Kidney glomerular epithelial cell (primary cell): Measurements from ENCODE around the gene PEPD.

Experiments used
- DNase-seq: peaks from one replicate; lab custom pipeline; 2025; lab: John Stamatoyannopoulos, UW

Gene PEPD

DNA sequence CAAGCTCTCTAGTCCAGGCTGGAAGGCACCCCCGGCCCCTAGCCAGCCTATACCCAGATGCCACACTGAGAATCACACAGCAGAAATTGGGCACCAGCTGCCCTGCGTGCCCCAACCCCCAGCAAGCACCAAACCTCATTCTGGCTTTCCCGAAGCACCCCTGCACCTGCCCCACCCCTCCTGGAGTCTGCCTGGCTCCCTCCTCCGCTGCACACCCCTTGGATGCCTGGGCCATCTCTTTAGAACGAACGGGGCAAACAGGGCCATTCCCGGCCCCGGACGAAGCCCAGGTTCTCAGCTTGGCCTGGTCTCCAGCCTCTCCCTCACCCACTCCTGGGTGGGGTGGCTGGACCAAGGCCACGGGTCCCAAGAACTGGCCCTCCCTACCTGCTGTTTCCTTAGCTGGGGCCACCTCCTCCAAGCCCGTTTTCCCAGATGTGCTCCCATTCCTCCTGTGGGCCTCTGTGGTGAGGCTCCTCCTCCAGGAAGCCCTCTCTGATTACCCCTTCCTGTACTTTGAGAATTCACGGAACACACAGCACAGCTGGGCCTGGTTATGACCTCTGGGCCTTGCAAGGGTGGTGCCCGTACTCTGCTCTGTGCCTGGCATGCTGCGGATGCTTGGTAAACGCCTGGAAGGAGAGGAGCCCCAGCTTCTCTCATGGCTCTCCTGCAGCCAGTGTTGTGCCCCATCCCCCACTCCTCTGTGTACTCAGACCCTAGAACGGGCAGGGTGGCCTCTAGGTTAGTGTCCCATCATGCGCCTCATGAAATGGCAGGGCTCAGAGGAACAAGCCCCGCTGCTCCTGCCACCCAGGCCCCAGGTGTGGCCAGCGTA, 126.6 kb downstream of the PEPD start:
- no peak for DNase-seq

DNA sequence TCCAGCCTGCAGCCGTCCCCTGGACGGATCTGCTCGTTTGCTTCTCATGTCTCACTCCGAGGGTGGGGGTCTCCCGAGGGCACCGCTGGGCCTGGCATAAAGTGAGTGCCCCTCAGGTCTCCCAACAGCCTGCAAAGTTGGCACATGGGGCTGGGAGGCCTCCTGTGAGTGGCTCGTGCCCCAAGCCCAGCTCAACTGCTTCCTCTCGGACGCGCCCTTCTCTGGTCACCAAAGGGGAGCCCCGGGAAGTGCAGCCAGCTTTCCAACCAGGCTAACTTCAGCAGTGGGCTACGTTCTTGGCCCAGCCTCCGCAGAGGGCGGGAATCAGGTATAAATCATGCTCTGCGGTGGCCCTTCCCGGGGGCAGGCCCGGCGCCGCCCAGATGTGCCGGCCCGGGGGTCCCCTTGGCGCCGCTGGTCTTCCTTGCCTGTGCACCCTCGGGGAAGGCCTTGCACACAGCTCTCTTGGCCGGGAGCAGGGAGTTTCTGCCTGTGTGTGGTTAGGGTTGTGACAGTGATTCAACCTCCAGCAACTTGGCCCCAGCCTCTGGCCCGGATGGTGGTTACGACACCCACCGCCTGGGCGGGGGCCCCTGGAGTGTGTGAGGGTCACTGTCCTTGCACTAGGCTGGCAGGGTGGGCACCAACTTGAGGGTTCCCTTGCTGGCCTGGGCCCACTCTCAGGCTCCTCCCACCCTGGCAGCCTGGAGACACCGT, 127.4 kb downstream of the PEPD start:
- DNase-seq, result no peak

DNA sequence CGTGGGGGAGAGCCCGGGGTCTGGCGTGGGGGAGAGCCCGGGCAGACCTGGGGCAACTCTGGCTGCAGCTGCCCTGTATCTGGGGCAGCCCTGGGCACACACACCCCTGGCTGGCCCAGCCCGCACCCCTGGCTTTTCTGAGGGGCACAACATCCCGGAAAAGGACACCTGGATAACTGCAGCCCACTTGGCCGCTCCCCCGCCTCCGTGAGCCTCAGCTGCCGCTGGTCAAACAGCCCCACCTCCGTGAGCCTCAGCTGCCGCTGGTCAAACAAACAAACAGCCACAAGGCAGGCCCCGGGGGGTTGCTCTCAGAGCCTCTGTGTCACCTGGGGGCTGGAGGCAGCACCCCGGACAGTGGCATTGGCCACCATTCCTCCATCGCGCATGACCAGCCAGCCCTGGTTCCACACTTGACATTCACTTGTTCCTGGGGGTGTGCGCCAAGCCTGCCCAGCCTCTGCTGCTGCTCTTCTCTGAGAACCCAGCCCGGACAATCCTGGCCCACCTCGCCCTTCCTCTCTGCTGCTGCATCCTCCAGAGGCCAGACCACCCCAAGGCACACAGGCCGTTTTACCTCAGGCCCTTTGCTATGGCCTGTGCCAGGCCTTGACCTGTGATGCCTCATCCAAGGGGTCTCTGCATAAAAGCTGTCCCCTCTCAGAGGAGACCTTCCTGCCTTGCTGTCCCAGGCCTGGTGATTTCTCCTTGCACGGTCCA, 128.1 kb downstream of the PEPD start:
- DNase-seq, result no peak

DNA sequence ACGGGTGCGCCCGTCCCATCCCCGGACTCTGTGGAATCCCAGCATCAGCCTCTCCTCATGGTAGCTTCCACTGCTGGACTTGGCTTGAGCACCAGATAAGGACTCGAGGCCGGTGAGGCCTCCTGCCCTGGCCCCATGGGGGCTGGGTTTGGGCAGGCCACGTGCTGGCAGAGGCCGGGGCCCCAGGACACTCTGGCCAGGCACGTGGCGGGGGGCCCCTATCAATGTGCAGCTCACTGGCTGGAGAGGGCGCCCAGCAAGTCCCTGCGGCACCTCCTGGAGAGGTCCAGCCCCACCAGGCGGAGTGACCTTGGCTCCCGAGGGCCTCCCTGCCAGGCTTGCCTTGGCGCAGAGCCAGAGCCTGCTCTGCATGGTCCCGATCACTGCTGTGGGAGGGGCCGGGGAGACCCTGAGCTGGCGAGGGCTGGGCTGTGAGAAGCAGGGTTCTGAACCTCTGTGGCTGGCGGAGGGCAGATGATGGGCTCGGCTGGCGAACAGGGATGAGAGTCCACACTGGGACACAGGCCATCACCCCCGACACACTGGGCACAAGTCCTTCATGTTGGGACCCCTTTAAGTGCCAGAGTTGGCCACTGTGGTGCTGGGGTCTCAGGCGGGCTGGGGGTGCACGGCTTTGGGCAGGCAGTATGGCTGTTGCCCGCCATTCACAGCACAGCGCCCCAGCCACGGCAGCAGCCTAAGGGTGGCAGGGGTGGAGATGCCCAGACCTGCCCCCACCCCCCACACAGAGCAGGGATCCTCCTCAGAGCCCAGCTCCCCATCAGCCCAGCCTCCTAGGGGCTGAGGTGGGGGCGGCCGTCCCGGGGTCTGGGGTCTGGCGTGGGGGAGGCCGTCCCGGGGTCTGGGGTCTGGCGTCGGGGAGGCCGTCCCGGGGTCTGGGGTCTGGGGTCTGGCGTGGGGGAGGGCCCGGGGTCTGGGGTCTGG, 129.0 kb downstream of the PEPD start:
- no peak for DNase-seq

DNA sequence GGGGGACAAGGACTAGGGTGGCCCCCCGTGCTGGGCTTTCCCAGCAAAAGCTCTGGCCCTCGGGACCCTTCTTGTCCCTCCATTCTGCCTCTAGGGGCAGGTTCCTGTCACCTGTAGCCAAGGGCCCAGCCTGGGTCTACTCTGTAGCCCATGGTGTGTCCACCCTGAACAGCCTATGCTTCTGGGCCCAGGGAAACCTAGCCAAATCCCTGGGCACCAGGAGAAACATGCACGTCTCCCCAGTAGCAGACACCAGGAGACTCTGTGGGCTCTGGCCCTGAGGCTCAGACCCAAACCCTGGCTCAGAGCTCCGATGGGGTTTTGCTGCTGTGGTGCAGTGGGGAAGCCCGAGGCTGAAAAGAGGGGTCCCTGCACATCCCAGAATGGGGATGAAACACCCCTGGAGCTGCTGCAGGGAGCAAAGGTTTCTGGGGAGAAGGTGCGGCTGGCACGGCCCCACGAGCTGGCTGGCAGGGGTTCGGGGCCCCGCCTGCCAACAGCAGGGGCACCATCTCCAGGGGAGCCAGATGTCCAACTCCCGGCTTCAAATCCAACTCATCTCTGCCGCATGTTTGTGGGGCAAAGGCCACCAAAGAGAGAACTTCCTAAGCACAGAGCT, 129.9 kb downstream of the PEPD start:
- DNase-seq, result no peak

DNA sequence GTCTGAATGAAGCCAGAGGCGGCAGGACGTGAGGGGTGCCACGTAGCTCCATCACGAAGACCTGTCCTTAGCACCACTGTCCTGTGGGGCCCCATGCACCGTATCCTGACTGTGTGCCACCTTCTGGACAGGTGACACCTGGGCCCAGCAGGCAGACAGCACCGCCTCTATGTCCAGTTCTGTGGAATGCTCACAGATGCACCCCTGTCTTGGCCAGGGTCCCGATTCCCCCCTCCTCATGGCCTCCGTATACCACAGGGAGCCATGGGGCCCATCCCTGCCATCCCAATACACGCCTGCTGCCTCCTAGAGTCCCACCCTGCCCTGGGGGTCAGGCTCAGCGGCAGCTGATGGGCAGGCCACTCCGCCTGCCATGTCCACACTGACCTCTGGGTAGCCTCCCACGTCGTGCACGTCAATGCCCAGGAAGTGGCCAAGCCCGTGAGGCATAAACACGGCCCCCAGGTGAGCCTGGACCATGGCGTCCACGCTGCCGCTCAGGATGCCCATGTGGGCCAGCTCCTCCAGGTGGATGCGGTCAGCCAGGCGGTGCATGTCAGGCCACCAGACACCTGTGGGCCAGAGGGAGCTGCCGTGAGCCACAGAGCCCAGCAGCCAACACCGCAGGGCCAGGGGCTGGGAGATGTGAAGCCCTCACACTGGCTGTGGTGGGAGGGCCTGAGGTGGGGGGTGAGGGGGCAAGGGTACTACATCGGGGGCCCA, 130.5 kb downstream of the PEPD start:
- DNase-seq, result no peak

DNA sequence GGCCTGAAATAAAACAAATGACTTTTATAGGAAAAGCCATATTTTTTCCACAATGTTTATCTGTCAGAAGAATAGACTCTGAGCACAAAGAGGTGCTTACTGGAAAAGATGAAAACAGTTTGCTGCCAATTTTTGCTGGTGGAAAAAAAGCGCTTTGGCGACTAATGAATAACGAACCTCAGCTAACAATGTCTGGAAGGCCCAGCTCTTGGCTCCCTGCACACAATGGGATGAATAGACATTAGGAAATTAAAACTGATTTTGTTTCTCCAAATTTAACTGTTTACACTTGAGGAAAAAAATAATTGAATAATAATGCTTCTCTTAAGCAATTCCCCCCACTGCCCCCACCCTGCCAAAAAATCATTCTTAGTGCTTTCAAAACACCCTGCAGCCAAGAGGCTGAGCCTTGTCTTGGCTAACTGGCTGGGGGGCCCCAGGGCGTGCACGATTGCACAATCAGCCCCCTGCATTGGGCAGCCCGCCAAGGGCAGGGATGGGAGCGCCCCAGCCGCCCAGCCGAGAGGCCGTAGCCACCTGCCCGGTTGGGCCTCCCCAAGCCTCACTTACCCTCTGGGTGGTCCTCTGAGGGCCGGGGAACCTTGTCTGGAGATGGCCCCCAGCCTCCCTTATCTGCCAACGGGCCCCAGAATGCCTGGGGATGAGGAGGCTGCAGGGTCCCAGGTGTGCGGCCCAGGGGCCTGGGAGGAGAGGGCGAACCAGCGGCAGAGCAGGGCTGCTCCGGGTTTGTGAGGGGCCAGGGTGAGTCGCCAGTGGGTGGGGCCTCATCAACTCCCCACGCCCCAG, 131.3 kb downstream of the PEPD start:
- DNase-seq, result no peak

DNA sequence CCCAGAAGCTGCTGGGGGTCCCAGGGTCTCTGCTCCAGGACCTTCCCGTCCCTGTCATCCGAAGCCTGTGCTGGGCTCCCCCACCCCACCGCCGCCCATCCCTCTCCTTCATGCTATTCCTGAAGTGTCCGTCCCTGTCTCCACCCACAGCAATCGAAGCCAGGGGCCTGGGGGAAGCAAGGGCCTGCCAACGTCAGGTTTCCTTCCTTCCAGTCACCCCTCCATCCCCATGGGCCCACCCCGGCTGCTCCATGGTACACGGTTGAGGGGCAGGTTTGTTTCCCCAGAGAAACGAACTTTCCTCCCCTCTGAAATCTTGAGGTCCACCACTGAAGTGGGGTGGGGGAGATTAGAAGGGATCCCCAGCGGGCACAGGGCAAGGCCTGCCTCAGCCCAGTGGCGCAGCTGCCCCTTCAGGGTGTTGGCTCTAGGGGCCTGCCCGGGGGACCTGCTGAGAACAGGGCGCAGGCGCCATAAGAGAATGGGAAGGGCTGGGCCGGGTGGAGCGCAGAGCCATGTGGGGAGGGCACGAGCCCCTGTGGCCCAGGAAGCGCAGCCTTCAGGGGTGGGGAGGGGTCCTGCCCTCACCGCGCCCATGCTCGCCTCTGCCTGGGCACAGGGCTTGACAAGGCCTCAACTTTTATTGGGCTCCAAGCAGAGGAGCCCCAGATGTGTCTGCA, 132.0 kb downstream of the PEPD start:
- no peak for DNase-seq

DNA sequence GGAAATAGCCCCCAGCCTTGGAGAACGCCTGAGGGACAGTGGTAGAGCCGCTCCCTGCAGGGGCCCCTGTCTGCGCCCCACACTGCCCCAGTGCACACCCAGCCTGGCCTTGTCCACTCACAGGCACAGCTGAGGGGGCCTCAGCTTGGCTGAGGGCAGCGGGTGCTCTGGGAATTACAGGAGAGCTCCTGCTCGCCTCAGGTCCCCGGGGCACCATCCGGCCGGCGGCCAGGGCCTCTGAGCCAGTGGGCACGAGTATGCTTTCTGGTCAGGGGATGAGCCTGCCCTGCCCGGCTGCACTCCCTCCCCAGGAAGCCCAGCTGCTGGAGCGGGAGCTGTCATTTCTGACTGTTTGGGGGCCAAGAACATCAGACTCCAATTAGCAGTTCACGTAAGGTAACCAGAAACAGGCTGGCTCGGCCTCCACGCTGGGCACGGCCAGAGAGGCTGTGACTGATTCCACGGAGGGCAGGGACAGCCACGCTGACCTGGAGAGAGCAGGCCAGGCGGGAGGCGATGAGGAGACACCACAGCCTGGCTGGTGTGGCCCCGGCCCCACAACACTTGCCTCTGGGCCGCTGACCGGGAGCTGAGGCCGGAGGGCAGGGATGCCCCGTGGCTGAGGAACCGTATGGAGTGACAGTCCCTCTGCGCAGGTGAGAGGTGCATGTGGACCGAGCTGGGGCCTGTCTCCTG, 132.7 kb downstream of the PEPD start:
- no peak for DNase-seq

DNA sequence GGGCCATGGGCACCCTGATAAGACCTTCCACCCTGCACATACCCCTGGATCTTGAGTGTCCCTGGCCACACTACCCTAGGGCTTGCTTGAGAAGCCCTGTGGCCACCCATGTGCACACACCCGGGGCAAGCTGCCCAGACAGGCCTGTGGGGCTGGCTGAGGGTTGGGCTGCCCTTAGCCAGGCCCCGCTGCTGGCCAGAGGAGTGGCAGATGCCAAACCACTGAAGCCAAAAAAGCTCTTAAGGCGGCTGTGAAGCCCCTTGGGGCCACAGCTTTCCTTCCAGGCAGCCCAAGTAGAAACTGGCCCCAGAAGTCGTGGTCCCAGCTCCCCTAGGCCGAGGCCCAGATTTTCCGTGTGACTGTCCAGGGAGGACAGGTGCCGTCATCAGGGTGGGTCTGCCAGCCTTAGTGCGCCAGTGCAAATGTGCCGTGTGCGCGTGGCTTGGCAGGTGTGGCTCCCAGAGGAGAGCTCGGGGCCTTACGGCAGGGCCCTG, 133.3 kb downstream of the PEPD start:
- DNase-seq, result no peak

DNA sequence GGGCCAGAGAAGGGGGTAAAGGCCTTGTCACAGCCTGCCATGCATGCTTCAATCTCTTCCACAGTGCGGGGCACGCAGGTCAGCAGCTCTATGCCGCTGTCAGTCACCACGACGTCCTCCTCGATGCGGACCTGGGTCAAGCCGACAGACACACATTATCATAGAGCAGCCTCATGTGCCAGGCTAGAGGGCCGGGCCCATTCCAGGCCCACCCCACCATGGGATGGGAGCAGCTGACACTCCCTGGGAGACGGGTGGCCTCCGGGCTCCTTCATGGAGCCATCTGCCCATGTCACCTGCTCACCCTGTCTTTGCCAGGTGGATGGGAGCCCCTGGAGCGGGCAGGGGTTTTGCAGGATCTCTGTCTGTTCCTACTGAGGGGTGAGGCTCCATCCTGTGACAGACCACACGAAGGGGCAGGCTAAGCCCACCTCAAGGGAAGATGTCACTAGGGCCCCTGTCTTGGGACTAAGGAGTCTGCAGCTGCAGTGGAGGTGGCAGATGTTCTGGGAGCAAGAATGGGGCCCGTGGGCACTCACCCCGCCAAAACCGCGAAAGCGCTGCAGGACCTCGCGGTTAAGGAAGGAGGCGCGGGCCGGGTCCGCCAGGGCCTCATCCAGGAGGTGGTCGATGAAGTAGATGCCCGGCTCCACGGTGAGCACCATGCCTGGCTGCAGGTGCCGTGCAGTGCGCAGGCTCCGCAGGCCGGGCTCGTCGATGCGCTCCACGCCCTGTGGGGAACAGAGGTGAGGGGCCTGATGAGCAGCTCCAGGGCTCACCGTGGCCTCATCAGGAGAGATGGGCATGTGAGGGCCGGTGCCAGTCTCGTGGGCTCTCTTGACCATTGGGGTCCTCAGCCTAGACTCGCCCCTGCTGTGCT, 134.0 kb downstream of the PEPD start:
- DNase-seq, result no peak

DNA sequence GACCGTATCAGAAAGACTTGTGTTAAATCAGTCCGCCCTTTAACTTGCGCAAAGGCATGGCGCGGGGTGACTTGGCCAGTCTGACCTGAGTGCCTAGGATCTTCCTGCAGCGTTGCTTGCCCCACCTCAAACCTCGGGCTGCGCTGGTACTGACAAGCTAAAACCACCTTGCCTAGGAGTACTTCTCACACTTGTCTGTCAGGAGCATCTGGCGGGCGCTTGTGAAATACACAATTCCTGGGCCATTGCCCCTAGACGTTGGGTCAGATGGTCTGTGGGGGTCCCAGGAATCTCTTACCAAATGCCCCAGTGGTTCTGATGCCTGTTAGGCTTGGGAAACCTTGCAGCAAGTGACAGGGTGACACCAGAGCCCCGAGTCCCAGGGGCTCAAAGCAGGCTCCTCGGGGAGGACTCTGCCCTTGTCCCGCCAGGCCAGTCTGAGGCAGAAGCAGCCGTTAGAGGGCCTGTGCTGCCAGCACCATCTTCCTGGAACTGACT, 135.2 kb downstream of the PEPD start:
- no peak for DNase-seq

DNA sequence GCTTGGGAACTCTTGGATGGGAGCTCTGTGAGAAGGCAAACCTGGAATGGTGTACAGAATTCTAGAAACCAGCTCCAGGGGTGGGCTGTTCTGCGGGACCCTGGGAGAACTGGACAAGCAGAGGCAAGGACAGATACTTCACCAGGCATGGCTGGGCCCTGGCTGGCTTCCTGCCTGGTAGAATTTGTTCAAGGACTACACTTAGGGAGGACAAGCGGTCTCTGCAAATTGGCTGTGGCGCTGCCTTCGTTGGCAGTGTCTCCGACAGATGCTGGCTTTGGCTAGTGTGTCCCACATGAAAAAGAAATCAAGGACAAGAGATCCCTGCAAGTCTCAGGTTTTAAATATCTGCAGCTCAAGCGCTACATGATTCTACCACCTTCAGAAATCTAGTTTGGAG, 135.6 kb downstream of the PEPD start:
- DNase-seq, result no peak

DNA sequence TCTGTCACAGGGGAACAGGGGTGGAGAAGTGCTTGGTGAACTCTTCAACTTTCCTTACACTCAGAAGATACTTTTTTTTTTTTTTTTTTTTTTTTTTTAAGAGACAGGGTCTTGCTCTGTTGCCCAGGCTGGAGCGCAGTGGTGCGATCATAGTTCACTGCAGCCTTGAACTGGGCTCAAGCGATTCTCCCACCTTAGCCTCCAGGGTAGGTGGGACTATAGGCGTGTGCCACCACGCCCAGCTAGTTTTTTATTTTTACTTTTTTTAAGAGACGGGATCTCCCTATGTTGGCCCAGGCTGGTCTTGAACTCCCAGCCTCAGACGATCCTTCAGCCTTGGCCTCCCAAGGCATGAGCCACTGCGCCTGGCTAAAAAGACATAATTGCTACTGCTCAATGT, 136.6 kb downstream of the PEPD start:
- DNase-seq, result no peak

DNA sequence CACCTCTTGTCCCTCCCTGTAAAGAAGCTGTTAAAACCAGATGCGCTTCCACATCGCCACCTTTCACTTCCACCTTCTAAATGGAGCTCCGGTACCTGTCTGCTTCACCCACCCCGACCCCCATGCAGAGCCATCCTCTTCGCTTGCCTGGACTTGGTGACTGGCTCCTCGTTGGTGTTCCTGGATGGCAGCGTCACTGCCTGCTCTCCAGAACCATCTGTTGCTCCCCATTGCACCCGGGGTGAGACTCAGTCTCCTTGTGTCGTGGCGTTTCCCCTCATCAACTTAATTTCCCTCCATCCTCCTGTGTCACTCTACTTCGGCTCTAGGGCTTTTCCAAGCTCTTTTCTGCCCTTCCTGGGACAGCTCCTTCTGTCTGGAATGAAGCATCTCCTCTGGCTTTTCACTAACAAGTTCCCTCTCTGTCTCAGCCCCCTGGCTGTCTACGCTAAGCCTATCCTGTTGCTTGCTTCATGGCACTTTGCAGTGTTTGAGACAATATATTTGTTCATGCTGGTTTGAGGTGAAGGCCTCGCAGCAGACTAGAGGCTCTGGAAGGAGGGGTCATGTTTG, 137.8 kb downstream of the PEPD start:
- DNase-seq, result no peak

DNA sequence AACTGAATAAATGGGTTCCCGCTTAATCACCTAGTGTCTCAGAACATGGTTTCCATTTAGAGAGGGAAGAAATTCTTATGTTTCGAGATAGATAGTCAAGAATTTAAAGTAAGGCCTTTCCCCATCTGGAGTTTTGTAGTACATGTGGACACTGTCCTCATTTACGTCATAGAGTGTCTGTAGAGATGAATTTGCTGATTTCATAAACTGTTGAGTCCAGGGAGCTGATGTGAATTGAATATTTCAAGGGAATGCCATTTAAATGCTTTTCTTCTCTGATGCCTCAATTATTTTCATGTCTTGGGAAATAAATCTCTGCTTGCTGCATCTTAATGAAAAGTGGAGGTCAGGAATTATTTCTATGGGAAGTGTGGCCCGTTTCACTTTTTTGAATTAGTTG, 138.6 kb downstream of the PEPD start:
- no peak for DNase-seq

DNA sequence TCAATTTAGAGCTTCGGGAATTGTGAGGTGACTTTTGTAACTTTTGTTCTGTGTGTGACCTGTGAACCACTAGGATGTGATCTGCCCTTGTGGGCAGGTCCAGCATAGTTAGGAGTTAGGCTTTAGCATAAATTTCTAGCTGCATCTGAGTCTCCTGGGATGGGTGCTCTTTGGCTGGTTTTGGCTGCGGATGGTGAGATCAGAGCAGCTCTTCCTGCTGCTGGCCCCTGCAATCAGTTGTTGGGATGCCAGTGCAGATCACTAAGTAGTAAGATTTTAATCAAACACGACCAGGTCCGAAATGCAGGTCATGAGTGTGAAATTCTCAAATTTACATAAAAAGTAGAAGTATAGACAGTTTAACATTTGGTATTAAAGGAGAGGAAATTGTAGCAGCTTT, 139.6 kb downstream of the PEPD start:
- no peak for DNase-seq
